Esophagus muscularis mucosa (tissue), 4 donors: ENCODE results near the gene FAM186B.
A peak's percentile ranks its signal among the peaks of the same experiment; 100 is the strongest.

Source experiments
- EP300 ChIP-seq: sonication (generic); formaldehyde crosslinking; IDR thresholded peaks from one replicate; pipeline ENCODE4 v1.6.1; 2017; ENCODE audit warnings: antibody characterized with exemption
- POLR2AphosphoS5 ChIP-seq, 2 donors: sonication (generic); formaldehyde crosslinking; IDR thresholded peaks; one replicate each; pipeline ENCODE4 v1.6.1; 2017; ENCODE audit warnings: antibody characterized with exemption in 2 of 2
- TF ChIP-seq, protein P1 (sequence below), 3 experiments: fragments of 200-600 bp in 2 of 3; fragments of 450-650 bp in 1 of 3; sonication (generic) in 2 of 3; IDR thresholded peaks; one replicate each; pipeline ENCODE4 v1.5.1; 2017 to 2019; ENCODE audit warnings: antibody characterized with exemption in 3 of 3, mild to moderate bottlenecking in 2 of 3, moderate library complexity in 1 of 3

DNA sequence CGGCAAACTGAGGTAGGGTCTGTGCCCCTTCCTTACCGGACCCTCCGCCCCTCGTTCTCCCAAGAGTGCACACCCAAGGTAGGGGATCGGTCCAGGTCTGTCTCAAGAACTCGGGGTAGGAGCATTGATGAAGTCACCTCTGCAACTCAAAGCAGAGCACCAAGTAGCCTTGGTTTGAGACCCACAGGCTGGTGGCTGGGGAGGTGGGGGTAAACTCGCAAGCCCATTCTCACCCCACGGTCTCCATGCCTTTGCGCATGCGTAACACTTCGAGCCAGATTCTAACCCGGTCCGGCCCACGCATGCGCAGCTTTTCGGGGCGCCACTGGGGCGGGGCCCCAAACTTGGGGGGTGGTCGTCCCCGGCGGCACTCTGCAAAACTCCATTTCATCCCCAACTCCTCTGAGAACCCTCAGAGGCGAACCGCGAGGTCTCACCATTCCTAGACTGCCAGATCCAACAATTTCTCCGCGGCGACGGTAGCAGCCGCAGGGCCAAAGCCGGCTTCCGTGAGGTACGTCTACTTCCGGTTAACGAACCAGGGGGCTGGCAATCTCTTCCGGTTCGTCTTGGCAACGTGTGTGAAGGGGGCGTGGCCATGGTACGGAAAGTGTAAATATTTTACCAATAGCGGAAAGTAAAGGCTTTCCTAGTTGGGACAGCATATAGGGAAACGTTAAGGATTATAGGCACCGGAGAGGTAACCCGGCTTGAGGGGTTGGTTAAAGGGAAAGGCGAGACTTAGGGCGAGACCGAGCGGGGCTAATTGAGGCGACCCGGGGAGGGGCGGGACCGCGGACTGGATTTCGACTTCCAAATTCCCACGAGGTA lies 37.6 kb downstream of the FAM186B start, which contains the start of gene MCRS1:
- TF ChIP-seq, protein P1, sequence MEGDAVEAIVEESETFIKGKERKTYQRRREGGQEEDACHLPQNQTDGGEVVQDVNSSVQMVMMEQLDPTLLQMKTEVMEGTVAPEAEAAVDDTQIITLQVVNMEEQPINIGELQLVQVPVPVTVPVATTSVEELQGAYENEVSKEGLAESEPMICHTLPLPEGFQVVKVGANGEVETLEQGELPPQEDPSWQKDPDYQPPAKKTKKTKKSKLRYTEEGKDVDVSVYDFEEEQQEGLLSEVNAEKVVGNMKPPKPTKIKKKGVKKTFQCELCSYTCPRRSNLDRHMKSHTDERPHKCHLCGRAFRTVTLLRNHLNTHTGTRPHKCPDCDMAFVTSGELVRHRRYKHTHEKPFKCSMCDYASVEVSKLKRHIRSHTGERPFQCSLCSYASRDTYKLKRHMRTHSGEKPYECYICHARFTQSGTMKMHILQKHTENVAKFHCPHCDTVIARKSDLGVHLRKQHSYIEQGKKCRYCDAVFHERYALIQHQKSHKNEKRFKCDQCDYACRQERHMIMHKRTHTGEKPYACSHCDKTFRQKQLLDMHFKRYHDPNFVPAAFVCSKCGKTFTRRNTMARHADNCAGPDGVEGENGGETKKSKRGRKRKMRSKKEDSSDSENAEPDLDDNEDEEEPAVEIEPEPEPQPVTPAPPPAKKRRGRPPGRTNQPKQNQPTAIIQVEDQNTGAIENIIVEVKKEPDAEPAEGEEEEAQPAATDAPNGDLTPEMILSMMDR (IDR thresholded peaks at IDR 0.05), result no peak
- TF ChIP-seq EP300 (no peak), POLR2AphosphoS5 (IDR thresholded peaks at IDR 0.05) (peak; percentile 83 to 93)
